ENCODE results near the gene EP400.

- TF ChIP-seq POLR2A (IDR thresholded peaks at IDR 0.05; ENCODE audit: low read depth, low read length) = no peak
- TF ChIP-seq POLR2AphosphoS5 (IDR thresholded peaks at IDR 0.05; ENCODE audit: low read depth, low read length) = no peak
Measured at GRCh38 chr12:132045751-132046150, 96.0 kb downstream of the EP400 start.
